ENCODE measurements around the gene CASP2. TPM values are rescaled to one million over a fixed set of nuclear protein-coding genes. Genes with fewer than 3 reads are reported as not detected.

CASP2 gene
- total RNA-seq, 1 donor from 2014 or later: 68.9 TPM

DNA sequence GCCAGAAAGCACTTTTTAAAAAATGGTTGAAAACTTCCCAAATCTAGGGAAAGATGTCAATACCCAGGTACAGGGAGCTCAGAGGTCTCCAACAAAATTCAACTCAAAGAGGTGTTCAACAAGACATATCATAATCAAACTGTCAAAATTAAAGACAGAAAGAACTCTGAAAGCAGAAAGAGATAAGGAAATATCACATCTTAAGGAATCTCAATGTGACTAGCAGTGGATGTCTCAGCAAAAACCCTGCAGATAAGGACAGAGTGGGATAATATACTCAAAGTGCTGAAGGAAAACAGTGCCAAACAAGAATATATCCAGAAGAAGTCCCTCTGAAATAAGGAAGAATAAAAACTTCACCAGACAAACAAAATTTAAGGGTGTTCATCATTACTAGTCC lies 38.0 kb upstream of the CASP2 start:
- Mint-ChIP-seq H3K4me3 (ENCODE audit: low read depth) (no peak overlapping the region), H3K36me3 (ENCODE audit: insufficient read depth) (peaks cover 2% of the 10 kb centered on the region), H3K9me3 (ENCODE audit: low read depth) (peaks cover 6% of the 10 kb centered on the region)

DNA sequence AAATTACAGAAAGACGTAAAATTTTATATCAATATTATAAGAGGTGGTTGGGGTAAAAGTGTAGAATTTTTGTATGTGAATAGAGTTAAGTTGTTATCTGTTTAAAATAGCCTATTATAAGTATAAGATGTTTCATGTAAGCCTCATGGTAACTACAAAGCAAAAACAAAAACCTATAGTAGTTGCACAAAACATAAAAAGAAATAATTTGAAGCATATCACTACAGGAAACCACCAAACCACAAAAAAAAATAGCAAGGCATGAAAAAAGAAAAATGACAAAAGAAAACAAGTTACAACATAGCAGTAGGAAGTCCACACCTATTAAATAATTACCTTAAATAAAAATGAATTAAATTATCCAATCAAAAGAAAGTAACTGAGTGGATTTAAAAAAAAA lies 37.3 kb upstream of the CASP2 start:
- Mint-ChIP-seq H3K27ac (no peak overlapping the region), H3K36me3 (ENCODE audit: insufficient read depth) (peaks cover 2% of the 10 kb centered on the region), H3K27me3 (no peaks in the 10 kb centered on the region), H3K4me3 (ENCODE audit: low read depth) (no peak overlapping the region), H3K4me1 (ENCODE audit: low read depth) (peaks cover 7% of the 10 kb centered on the region), H3K9me3 (ENCODE audit: low read depth) (peaks cover 6% of the 10 kb centered on the region)
- DNase-seq (ENCODE audit: low spot score, unreplicated experiment): no peak
- TF ChIP-seq, protein P1, sequence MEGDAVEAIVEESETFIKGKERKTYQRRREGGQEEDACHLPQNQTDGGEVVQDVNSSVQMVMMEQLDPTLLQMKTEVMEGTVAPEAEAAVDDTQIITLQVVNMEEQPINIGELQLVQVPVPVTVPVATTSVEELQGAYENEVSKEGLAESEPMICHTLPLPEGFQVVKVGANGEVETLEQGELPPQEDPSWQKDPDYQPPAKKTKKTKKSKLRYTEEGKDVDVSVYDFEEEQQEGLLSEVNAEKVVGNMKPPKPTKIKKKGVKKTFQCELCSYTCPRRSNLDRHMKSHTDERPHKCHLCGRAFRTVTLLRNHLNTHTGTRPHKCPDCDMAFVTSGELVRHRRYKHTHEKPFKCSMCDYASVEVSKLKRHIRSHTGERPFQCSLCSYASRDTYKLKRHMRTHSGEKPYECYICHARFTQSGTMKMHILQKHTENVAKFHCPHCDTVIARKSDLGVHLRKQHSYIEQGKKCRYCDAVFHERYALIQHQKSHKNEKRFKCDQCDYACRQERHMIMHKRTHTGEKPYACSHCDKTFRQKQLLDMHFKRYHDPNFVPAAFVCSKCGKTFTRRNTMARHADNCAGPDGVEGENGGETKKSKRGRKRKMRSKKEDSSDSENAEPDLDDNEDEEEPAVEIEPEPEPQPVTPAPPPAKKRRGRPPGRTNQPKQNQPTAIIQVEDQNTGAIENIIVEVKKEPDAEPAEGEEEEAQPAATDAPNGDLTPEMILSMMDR (IDR thresholded peaks at IDR 0.05; ENCODE audit: unreplicated experiment): no peak

More for the DNA sequence above, 38.0 kb upstream of the CASP2 start:
- Mint-ChIP-seq H3K4me1 (ENCODE audit: low read depth) (peaks cover 7% of the 10 kb centered on the region), H3K27me3 (no peaks in the 10 kb centered on the region), H3K27ac (no peak overlapping the region)
- TF ChIP-seq, protein P1 (IDR thresholded peaks at IDR 0.05; ENCODE audit: unreplicated experiment): no peak
- no peak for DNase-seq (ENCODE audit: low spot score, unreplicated experiment)

DNA sequence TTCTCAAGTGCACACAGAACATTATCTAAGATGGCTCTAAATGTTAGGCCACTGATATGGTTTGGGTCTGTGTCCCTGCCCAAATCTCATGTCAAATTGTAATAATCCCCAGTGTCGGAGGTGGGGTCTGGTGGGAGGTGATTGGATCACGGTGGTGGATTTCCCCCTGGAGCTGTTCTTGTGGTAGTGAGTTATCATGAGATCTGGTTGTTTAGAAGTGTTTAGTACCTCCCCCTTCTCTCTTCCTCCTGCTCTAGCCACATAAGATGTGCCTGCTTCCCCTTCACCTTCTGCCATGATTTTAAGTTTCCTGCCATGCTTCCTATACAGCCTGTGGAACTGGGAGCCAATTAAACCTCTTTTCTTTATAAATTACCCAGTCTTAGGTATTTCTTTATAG lies 36.1 kb upstream of the CASP2 start:
- peaks cover 6% of the 10 kb centered on the region for H3K9me3 Mint-ChIP-seq (ENCODE audit: low read depth)
- TF ChIP-seq, protein P1 (IDR thresholded peaks at IDR 0.05; ENCODE audit: unreplicated experiment): no peak
- H3K4me3 Mint-ChIP-seq (ENCODE audit: low read depth): no peak overlapping the region
- peaks cover 7% of the 10 kb centered on the region for H3K4me1 Mint-ChIP-seq (ENCODE audit: low read depth)
- H3K27me3 Mint-ChIP-seq: no peaks in the 10 kb centered on the region
- peaks cover 2% of the 10 kb centered on the region for H3K36me3 Mint-ChIP-seq (ENCODE audit: insufficient read depth)
- DNase-seq (ENCODE audit: low spot score, unreplicated experiment): no peak
- H3K27ac Mint-ChIP-seq: no peak overlapping the region

DNA sequence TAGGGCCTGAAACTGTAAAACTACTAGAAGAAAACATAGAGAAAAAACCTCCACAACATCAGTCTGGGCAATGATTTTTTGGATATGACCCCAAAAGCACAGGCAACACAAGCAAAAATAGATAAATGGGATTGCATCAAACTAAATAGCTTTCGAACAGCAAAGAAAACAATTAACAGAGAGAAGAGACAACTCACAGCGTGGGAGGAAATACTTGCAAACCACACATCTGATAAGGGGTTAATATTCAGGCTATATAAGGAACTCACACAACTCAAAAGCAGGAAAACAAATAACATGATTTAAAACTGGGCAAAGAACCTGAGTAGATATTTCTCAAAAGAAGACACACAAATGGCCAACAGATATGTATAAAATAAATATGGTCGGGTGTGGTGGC lies 32.6 kb upstream of the CASP2 start:
- H3K36me3 Mint-ChIP-seq (ENCODE audit: insufficient read depth): peaks cover 2% of the 10 kb centered on the region
- peaks cover 6% of the 10 kb centered on the region for H3K9me3 Mint-ChIP-seq (ENCODE audit: low read depth)
- DNase-seq (ENCODE audit: low spot score, unreplicated experiment): no peak
- H3K27me3 Mint-ChIP-seq: no peaks in the 10 kb centered on the region
- no peak overlapping the region for H3K27ac Mint-ChIP-seq
- no peak overlapping the region for H3K4me3 Mint-ChIP-seq (ENCODE audit: low read depth)
- peaks cover 3% of the 10 kb centered on the region for H3K4me1 Mint-ChIP-seq (ENCODE audit: low read depth)
- TF ChIP-seq, protein P1 (IDR thresholded peaks at IDR 0.05; ENCODE audit: unreplicated experiment): no peak

DNA sequence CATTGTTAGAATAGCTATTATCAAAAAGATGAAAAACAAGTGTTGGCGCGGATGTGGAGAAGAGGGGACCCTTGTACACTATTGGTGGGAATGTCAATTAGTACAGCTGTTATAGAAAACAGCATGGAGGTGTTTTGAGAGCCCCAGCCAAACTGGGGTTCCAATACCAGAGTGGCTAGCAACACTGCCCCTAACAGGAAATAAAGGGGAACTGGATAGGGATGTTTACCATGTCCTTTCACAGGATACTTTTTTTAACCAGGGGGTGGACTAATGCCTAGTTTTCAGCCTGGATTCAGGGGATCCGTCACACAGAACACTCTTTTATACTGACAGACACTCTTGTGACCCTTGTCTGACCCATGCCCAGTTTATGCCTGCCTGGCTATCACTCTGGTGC lies 31.8 kb upstream of the CASP2 start:
- no peaks in the 10 kb centered on the region for H3K27me3 Mint-ChIP-seq
- no peak overlapping the region for H3K27ac Mint-ChIP-seq
- H3K36me3 Mint-ChIP-seq (ENCODE audit: insufficient read depth): peaks cover 2% of the 10 kb centered on the region
- no peak for DNase-seq (ENCODE audit: low spot score, unreplicated experiment)
- H3K9me3 Mint-ChIP-seq (ENCODE audit: low read depth): peaks cover 6% of the 10 kb centered on the region
- TF ChIP-seq, protein P1 (IDR thresholded peaks at IDR 0.05; ENCODE audit: unreplicated experiment): no peak
- no peak overlapping the region for H3K4me3 Mint-ChIP-seq (ENCODE audit: low read depth)
- peaks cover 3% of the 10 kb centered on the region for H3K4me1 Mint-ChIP-seq (ENCODE audit: low read depth)

Measured in progenitor cell of endocrine pancreas (in vitro differentiated cells).